HEK293 (cell line): ENCODE data around the gene PKN3.

ENCODE experiments used
- KLF8 ChIP-seq: fragments of 450-650 bp; formaldehyde crosslinking; IDR thresholded peaks from 2 replicates; pipeline ENCODE4 v1.5.1; 2016; ENCODE audit warnings: missing biosample characterization, missing genetic modification characterization
- MZF1 ChIP-seq: fragments of 450-650 bp; formaldehyde crosslinking; IDR thresholded peaks from 2 replicates; pipeline ENCODE4 v1.5.1; 2017; ENCODE audit warnings: missing biosample characterization, missing genetic modification characterization, borderline replicate concordance
- REST ChIP-seq: fragments of 450-650 bp; formaldehyde crosslinking; IDR thresholded peaks from 2 replicates; pipeline ENCODE4 v1.5.1; 2016; ENCODE audit warnings: missing biosample characterization, missing genetic modification characterization
- TRIM28 ChIP-seq: IDR thresholded peaks from 2 replicates; pipeline ENCODE4 v1.6.1; 2011; ENCODE audit warnings: low read length, control low read depth, borderline replicate concordance
- WT1 ChIP-seq: fragments of 450-650 bp; formaldehyde crosslinking; IDR thresholded peaks from 2 replicates; pipeline ENCODE4 v1.5.1; 2016; ENCODE audit warnings: missing biosample characterization, missing genetic modification characterization
- YY1 ChIP-seq: fragments of 450-650 bp; formaldehyde crosslinking; IDR thresholded peaks from 2 replicates; pipeline ENCODE4 v1.5.1; 2018; ENCODE audit warnings: missing biosample characterization, missing genetic modification characterization
- ZNF121 ChIP-seq: fragments of 450-650 bp; formaldehyde crosslinking; IDR thresholded peaks from 2 replicates; pipeline ENCODE4 v1.5.1; 2016; ENCODE audit warnings: missing biosample characterization, missing genetic modification characterization
- ZNF214 ChIP-seq: fragments of 450-650 bp; formaldehyde crosslinking; IDR thresholded peaks from 2 replicates; pipeline ENCODE4 v1.5.1; 2017; ENCODE audit warnings: missing biosample characterization, mild to moderate bottlenecking, missing genetic modification characterization, borderline replicate concordance
- ZNF274 ChIP-seq, 2 experiments: fragments of 200-500 bp in 1 of 2; fragments of 450-650 bp in 1 of 2; sonication (Bioruptor generic) in 1 of 2; formaldehyde crosslinking in 1 of 2; IDR thresholded peaks; 2 replicates each; pipeline versions ENCODE4 v1.5.1 to v1.6.1; 2014 to 2016; ENCODE audit warnings: borderline replicate concordance in 1 of 2, inconsistent platforms in 1 of 2, low read length in 1 of 2, missing biosample characterization in 1 of 2, missing genetic modification characterization in 1 of 2
- ZNF324 ChIP-seq: fragments of 450-650 bp; formaldehyde crosslinking; IDR thresholded peaks from 2 replicates; pipeline ENCODE4 v1.5.1; 2016; ENCODE audit warnings: missing biosample characterization, missing genetic modification characterization
- ZNF404 ChIP-seq: fragments of 450-650 bp; formaldehyde crosslinking; IDR thresholded peaks from 2 replicates; pipeline ENCODE4 v1.5.1; 2017; ENCODE audit warnings: missing biosample characterization, missing genetic modification characterization
- ZNF48 ChIP-seq: fragments of 450-650 bp; formaldehyde crosslinking; IDR thresholded peaks from 2 replicates; pipeline ENCODE4 v1.5.1; 2016; ENCODE audit warnings: missing biosample characterization, missing genetic modification characterization
- TF ChIP-seq, protein P1 (sequence below): fragments of 450-650 bp; formaldehyde crosslinking; IDR thresholded peaks from 2 replicates; pipeline ENCODE4 v1.5.1; 2016; ENCODE audit warnings: missing biosample characterization, missing genetic modification characterization
- TF ChIP-seq, protein P2 (sequence below): fragments of 450-650 bp; formaldehyde crosslinking; IDR thresholded peaks from 2 replicates; pipeline ENCODE4 v1.5.1; 2016; ENCODE audit warnings: missing biosample characterization, missing genetic modification characterization, low read depth

DNA sequence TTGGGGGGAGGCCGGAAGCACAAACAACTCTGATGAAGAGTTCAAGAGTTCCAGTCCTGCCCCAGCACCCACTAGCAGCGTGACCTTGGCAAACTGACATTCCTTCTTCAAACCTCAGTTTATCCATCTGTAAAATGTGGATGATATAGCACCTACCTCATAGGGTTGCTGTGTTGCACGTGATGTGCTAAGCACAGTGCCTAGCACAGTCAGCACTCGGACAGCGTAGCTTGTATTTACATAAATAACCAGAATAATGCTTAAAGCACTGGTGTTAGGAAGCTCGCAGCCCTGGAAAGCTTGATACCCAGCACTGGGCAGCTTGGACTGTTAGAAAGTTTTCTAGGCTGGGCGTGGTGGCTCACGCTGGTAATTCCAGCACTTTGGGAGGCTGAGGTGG, 5.1 kb downstream of the PKN3 start:
- TF ChIP-seq, protein P1, sequence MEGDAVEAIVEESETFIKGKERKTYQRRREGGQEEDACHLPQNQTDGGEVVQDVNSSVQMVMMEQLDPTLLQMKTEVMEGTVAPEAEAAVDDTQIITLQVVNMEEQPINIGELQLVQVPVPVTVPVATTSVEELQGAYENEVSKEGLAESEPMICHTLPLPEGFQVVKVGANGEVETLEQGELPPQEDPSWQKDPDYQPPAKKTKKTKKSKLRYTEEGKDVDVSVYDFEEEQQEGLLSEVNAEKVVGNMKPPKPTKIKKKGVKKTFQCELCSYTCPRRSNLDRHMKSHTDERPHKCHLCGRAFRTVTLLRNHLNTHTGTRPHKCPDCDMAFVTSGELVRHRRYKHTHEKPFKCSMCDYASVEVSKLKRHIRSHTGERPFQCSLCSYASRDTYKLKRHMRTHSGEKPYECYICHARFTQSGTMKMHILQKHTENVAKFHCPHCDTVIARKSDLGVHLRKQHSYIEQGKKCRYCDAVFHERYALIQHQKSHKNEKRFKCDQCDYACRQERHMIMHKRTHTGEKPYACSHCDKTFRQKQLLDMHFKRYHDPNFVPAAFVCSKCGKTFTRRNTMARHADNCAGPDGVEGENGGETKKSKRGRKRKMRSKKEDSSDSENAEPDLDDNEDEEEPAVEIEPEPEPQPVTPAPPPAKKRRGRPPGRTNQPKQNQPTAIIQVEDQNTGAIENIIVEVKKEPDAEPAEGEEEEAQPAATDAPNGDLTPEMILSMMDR (tag by site-specific recombination) = no peak
- no peak for TF ChIP-seq TRIM28
- no peak for TF ChIP-seq ZNF404 (tag by site-specific recombination)
- no peak for TF ChIP-seq WT1 (tag by site-specific recombination)
- no peak for TF ChIP-seq ZNF48 (tag by site-specific recombination)
- no peak for TF ChIP-seq ZNF274 (IDR thresholded peaks at IDR 0.05; ENCODE audit: low read length)
- no peak for TF ChIP-seq ZNF274 (tag by site-specific recombination; IDR thresholded peaks at IDR 0.05; ENCODE audit: borderline replicate concordance)
- no peak for TF ChIP-seq ZNF324
- no peak for TF ChIP-seq YY1 (tag by site-specific recombination)
- no peak for TF ChIP-seq KLF8 (tag by site-specific recombination)
- no peak for TF ChIP-seq MZF1 (tag by site-specific recombination)
- TF ChIP-seq REST (tag by site-specific recombination) = no peak
- TF ChIP-seq, protein P2, sequence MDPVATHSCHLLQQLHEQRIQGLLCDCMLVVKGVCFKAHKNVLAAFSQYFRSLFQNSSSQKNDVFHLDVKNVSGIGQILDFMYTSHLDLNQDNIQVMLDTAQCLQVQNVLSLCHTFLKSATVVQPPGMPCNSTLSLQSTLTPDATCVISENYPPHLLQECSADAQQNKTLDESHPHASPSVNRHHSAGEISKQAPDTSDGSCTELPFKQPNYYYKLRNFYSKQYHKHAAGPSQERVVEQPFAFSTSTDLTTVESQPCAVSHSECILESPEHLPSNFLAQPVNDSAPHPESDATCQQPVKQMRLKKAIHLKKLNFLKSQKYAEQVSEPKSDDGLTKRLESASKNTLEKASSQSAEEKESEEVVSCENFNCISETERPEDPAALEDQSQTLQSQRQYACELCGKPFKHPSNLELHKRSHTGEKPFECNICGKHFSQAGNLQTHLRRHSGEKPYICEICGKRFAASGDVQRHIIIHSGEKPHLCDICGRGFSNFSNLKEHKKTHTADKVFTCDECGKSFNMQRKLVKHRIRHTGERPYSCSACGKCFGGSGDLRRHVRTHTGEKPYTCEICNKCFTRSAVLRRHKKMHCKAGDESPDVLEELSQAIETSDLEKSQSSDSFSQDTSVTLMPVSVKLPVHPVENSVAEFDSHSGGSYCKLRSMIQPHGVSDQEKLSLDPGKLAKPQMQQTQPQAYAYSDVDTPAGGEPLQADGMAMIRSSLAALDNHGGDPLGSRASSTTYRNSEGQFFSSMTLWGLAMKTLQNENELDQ (tag by site-specific recombination) = no peak
- TF ChIP-seq ZNF214 (tag by site-specific recombination) = no peak
- no peak for TF ChIP-seq ZNF121
